A673 (cell line): ENCODE measurements around the gene CTAGE8.
"Not testable (repeated sequence)": the region's sequence is repeated elsewhere in the genome, so short reads cannot be mapped to it uniquely, and the experiment has no call there.

Experiments used
- EZH2 ChIP-seq: fragments of 200-600 bp; sonication (generic); IDR thresholded peaks from 2 replicates; pipeline ENCODE4 v1.6.1; 2017; ENCODE audit warnings: borderline replicate concordance, low read depth, mild to moderate bottlenecking, mixed read lengths, antibody characterized with exemption, low read length; ENCODE audit not compliant: poor library complexity, severe bottlenecking
- TF ChIP-seq, protein P1 (sequence below): fragments of 300-800, 200-600 bp; sonication (generic); conservative IDR thresholded peaks from 2 replicates; pipeline ENCODE4 v1.5.1; 2017; ENCODE audit warnings: low read depth, mild to moderate bottlenecking, antibody characterized with exemption, low read length, moderate library complexity, mixed read lengths

GRCh38 chr7:144228810-144229209 lies 40.3 kb downstream of the CTAGE8 start:
- TF ChIP-seq, protein P1, sequence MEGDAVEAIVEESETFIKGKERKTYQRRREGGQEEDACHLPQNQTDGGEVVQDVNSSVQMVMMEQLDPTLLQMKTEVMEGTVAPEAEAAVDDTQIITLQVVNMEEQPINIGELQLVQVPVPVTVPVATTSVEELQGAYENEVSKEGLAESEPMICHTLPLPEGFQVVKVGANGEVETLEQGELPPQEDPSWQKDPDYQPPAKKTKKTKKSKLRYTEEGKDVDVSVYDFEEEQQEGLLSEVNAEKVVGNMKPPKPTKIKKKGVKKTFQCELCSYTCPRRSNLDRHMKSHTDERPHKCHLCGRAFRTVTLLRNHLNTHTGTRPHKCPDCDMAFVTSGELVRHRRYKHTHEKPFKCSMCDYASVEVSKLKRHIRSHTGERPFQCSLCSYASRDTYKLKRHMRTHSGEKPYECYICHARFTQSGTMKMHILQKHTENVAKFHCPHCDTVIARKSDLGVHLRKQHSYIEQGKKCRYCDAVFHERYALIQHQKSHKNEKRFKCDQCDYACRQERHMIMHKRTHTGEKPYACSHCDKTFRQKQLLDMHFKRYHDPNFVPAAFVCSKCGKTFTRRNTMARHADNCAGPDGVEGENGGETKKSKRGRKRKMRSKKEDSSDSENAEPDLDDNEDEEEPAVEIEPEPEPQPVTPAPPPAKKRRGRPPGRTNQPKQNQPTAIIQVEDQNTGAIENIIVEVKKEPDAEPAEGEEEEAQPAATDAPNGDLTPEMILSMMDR = not testable (repeated sequence)
- TF ChIP-seq EZH2 = not testable (repeated sequence)
